ENCODE data around the gene RAP1GDS1. TPM values are rescaled to one million over a fixed set of nuclear protein-coding genes. Genes with fewer than 3 reads are reported as not detected.
A peak's percentile ranks its signal among the peaks of the same experiment; 100 is the strongest.

The RAP1GDS1 gene, protein sequence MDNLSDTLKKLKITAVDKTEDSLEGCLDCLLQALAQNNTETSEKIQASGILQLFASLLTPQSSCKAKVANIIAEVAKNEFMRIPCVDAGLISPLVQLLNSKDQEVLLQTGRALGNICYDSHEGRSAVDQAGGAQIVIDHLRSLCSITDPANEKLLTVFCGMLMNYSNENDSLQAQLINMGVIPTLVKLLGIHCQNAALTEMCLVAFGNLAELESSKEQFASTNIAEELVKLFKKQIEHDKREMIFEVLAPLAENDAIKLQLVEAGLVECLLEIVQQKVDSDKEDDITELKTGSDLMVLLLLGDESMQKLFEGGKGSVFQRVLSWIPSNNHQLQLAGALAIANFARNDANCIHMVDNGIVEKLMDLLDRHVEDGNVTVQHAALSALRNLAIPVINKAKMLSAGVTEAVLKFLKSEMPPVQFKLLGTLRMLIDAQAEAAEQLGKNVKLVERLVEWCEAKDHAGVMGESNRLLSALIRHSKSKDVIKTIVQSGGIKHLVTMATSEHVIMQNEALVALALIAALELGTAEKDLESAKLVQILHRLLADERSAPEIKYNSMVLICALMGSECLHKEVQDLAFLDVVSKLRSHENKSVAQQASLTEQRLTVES
- 36.6 TPM for polyA plus RNA-seq (ENCODE audit: insufficient read length)
- long read RNA-seq, donor 1, partial matches to known transcripts = 0 of 7 reads
- long read RNA-seq, donor 1, other reads (novel, unspliced or antisense) = 0 of 7 reads
- long read RNA-seq, donor 2, transcript RAP1GDS1-205 (15 exons, 3,681 nt) = major isoform, 7 of 14 reads
- long read RNA-seq, donor 2, partial matches to known transcripts = 6 of 14 reads
- long read RNA-seq, donor 2, other reads (novel, unspliced or antisense) = 0 of 14 reads
- long read RNA-seq, donor 3, partial matches to known transcripts = 6 of 7 reads
- long read RNA-seq, donor 3, other reads (novel, unspliced or antisense) = 0 of 7 reads
- long read RNA-seq, donor 4 = 0 reads
- long read RNA-seq, donor 5, partial matches to known transcripts = 0 of 8 reads
- long read RNA-seq, donor 5, other reads (novel, unspliced or antisense) = 0 of 8 reads
- long read RNA-seq, donor 6, transcript RAP1GDS1-205 (15 exons, 3,681 nt) = major isoform, 5 of 5 reads
- long read RNA-seq, donor 6, partial matches to known transcripts = 0 of 5 reads
- long read RNA-seq, donor 6, other reads (novel, unspliced or antisense) = 0 of 5 reads
- long read RNA-seq, donor 7, transcript RAP1GDS1-205 (15 exons, 3,681 nt) = major isoform, 5 of 17 reads
- long read RNA-seq, donor 7, partial matches to known transcripts = 6 of 17 reads
- long read RNA-seq, donor 7, other reads (novel, unspliced or antisense) = 0 of 17 reads
- long read RNA-seq, donor 8, partial matches to known transcripts = 0 of 3 reads
- long read RNA-seq, donor 8, other reads (novel, unspliced or antisense) = 0 of 3 reads

DNA sequence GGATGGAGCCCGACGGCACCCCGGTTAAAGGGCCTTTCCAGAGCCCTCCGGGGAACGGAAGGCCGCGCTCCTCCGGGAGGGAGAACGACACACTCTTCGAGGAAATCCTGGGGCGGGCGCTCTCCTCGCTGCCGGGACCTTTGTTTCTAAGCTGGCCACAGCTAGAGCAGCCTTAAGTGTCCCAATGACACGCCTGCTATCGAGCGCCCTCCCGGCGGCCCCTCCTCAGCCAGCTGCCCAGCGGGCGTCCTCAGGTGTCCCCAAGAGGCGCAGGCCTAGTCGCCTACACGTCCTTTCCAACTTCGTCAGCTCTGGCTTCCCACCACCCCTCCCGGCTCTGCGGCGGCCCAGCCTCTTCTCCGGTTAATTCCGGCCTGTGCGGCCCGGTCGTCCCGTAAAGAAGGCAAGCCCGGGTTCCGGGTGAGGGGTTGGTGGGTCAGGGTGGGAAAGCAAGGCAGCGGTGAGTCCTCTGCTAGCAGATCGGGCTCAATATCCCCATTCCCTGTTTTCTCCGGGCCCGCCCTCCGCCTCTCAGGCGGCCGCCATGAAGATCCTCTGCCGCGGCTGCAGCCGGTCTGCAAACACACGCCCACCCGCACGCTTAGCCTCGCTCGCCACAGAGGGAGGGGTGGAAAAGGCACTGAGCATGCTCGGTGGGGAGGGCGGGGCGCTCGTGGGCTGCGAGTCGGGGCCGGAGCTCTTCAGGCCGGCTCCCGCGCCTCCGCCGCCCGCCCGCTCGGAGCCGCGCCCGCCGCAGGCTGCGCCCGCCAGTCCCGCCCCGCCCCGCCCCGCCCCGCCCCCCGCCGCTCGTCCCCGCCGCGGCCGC is at the start of gene RAP1GDS1:
Gene RAP1GDS1 (plus strand): TSS at position 806 of the 826 bp plus-strand sequence. CDS start 182 bp downstream, outside the sequence.
- DNase-seq = peak; percentile 95

DNA sequence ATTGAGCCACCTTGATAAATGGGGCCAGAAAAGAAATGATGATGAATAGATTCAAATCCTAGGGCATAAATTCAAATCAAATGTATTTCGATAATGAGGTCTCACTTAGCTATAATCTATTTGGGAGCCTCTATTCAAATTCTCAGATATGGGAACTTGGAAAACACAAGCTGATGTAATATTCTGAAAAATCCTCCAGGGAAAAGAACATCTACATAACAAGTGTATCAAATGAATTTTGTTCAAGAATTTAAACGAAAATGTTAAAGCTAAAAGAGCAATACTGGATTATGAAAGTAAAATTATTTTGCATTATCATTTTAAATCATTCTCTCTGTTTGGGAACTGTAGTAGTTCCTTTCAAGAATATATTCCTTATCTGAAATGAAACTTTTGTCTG is 38.9 kb upstream of the RAP1GDS1 start:
- no peak for DNase-seq

DNA sequence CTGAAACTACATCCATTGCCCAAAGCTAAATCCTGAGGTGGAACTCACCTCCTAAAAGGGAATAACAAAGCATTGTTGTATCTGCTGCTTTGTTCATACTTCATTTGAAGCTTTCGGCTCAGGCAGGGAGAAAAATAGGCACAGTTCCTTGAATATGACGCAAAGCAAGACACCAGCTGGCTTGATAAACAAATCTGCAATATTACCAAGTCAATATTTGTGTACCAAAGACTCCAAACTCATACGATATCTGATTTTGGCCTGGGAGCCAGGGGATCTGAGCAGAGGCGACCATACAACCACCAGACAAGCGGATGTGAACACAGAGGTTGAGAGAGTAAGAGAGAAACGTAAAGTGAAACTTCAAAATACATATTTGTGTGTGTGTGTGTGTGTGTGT is 34.8 kb upstream of the RAP1GDS1 start:
- DNase-seq = no peak

DNA sequence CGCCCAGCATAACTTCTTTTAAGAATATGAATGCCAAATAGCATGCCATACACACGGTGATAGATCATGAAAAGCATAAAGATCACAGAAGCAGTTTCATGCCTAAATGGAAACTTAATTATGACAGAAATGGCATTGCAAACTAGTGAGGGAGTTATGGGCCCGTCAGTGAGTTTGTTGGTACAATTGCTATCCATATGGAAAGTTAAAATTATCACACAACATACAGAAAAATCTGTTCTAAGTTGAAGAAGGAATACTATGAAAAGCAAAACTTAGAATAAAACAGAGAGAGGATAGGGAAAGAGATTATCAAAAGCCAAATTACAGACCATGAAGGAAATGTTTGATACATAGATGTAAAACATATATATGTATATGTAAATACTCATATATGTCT is 30.2 kb upstream of the RAP1GDS1 start:
- no peak for DNase-seq

DNA sequence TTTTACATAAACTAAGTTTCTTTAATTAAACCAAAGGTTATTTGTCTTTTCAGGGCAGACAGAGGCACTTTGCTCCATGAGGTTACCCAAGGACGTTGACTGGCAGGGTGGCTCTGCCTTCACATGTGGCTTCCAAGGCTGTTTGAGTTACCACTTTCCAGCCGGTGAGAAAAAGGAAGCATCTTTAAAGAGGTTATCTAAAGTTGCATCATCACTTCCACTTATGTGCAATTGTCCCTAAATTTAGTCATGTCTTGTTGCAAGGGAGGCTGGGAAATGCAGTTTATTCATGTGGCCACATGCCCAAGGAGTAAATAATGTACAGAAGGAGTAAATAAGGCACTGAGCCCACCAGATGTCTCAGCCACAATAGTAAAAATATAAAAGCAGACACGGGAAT is 29.0 kb upstream of the RAP1GDS1 start:
- no peak for DNase-seq

DNA sequence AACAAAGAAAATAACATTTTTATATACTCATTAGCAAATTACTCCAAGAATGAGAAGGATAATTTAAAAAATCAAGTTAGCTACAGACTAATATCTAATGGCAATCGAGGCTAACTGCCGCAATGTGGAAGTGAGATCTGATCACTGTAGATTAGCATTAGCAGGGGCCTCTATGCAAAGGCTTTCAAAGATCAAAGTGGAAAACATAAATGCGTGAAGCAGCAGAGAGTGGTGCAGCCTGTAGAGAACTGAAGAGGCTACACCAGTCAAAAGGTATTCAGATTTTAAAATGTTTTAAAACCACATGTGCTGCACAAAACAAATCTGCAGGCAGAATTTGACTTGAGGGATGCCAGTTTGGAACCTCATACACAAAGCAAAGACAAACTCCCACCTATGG is 24.0 kb upstream of the RAP1GDS1 start:
- no peak for DNase-seq

DNA sequence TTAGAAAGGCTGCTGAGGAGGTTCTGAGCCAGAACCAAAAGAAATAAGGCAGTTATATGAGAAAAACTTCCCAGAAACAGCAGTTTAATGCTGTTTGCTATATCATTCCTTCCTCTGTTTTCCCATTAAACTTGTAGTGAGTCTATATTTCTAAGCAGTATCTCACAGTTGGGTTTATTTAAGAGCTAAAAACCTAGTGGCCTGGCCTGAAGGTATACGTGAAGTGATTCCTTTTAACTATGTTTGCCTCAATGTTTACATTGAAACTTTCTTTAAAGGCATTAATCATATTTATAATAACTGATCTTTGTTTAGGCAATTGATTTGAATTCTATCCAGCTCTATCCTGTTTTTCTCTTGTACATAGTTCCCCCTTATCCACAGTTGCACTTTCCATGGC is 19.1 kb upstream of the RAP1GDS1 start:
- no peak for DNase-seq

DNA sequence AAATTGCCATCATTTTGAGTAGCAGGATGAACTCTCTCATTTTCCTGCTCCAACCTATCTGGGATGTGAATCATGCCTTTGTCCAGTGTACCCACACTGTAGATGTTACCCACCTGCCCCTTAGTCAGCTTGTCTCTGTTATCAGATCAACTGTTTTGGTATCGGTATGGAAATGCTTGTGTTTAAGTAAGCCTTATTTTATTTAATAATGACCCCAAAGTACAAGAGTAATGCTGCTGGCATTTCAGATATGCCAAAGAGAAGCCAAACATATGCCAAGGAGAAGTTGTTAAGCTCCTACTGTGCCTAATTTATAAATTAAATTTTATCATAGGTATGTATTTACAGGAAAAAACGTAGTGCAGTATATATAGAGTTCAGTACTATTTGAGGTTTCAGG is 18.6 kb upstream of the RAP1GDS1 start:
- DNase-seq = no peak

DNA sequence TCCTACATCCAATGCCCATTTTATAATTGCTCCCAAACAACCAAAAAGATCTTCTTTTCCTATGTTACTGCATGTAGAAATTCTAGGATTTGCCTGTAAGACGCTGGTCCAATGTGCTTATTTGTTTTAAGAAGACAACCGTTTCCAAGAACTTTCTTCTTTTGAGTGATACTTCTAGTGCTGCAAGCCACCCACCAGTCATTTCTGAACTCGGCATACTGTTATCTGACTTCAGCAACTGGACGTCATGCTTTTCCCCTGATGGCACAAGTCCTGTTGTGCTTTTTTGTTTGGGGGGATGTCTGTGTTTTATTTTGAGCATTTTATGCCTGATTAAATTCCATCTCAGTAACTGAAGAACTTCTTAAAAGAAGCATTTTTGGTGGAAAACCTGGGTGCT is 16.0 kb upstream of the RAP1GDS1 start:
- no peak for DNase-seq

DNA sequence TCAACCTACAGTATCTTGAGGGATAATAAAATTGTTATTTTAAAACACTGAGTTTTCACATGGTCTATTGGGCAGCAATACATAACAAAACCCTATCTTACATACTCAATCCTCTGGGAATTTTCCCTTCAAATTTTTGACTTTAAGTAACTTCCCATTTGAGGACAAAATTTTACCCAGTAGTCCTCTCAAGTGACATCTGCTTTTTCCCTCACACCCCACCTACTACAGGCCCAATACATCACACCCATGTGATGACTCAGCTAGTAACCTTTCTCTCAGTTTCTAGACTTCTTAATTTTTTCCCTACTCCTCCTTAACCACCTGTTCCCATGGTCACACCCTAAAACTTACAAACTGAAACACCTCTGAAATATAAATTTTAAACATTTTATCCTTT is 12.2 kb upstream of the RAP1GDS1 start:
- DNase-seq = no peak

DNA sequence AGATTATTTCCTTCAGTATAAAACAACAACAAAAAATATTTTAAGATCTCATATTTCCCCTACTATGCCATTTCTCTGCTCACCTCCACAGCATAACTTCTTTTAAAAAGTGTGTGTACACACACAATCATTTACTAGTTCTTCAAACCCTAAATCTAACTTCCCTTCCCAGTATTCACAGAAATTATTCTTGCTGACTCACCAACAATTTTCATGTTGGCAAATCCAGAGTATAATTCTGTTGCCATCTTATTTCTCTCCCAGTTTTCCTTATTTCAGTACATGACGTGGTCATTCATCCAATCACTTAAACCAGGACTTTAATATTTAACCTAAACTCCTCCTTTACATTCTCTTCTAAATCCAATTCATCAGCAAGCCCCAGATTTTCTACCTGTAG is 11.4 kb upstream of the RAP1GDS1 start:
- DNase-seq = no peak

DNA sequence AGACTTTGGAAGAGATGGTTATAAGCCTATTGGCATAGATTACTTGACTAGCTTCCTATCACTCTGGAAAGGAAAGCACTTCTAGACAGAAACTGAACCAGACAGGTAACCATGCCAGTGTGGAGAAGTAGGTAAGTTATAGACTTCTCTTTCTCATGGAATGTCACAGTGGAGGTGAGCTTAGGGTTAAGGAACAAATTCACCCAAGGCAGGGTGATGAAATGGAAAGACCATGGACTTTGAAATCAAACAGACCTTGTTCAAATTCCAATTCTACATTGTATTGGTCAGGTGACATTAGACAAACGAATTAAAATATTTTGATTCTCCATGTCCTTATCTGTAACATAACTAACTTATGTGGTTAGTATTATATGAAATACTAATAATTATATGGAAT is 7.7 kb upstream of the RAP1GDS1 start:
- no peak for DNase-seq

DNA sequence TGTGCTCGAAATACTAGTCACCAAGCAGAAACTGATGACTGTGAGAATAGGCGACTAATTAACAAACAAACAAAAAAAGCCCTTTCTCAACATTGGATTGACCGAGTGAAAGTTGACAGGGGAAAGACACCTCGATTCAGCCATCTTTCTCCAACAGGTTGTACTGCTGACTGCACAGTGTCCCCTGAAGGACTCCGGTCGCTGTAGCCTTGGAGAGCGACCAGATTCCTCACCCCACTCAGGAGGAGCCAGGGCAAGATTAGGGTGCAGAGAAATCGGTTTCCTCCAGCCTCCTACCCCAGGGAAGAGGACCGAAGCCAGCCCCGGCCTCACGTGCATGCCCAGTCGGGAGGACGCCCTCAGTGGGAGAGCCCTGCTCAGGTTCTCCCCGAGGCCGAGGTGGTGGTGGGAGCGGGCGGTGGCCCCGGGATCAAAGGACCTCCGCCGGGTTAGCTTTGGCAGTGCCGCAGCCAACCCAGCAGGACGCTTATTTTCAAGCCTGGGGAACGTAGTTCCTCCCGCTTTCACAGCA is 1.1 kb upstream of the RAP1GDS1 start:
- DNase-seq = peak; percentile 53

DNA sequence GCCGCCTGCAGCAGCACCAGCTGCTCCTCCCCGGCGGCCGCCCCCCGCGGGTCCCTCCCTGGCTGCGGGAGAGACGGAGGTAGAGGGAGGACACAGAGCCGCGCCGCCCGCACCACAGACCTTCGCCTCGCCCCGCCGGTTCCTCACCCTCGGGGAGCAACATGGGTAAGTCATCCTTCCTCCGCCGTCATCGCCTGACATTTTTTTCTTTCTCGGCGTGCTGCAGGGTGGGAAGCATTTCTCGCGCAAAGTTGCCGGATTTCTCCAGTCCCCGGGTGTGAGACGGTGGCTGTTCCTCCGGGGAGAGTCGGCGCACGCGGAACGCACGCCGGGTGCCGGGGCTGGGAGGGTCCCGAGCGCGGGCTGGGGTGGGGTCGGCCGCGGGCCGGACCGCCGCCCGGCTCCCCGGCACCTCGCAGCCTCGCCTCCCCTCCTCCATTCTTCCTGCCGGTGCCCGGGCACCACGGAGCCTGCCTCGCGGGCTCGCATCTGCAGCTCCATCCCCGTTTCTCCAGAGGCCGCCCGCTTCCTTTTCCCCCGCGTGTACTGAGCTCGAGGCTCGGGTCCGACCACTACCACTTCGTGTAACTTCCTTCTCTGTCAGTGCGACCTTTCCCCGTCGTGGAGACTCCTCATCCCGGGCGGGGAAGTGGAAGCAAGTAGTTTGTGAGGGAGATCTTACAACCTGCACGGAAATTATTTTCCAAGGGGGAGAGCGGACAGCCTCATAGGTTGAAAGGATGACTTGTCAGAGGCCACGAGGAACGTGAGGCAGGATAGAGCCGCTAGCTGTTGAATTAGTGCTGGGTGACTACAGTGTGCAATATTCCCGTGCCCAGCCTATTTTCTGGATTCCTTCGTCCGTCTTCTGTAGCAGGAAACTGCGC is 464 bp downstream of the RAP1GDS1 start:
- DNase-seq = peak; percentile 45

DNA sequence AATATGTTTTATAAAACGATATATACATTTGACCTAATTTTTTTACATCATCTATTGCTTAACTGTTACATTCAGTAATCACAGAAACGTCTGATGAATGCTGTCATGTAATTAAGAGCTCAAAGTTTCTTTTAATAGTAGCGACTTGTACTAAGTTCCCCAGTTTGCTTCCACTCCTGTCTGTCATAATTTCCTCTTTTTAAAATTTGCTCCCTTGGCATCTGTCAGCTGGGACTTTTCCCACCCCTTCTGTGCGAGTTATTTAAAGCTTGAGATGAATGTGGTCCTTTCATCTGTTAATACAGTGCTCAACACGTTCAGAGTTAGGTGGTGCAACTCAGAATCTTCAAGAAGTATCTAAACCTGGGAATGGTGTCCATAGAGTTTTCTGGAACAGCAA is 1.2 kb downstream of the RAP1GDS1 start:
- peak; percentile 4 for DNase-seq

DNA sequence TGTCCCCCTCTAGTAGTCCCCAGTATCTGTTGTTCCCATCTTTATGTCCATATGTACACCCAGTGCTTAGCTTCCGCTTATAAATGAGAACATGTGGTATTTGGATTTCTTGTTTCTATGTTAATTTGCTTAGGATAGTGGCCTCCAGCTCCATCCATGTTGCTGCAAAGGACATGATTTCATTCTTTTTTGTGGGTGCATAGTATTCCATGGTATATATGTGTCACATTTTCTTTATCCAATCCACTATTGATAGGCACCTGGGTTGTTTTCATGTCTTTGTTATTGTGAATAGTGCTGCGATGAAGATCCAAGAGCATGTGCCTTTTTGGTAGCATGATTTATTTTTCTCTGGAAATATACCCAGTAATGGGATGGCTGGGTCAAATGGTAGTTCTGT is 6.3 kb downstream of the RAP1GDS1 start:
- no peak for DNase-seq

DNA sequence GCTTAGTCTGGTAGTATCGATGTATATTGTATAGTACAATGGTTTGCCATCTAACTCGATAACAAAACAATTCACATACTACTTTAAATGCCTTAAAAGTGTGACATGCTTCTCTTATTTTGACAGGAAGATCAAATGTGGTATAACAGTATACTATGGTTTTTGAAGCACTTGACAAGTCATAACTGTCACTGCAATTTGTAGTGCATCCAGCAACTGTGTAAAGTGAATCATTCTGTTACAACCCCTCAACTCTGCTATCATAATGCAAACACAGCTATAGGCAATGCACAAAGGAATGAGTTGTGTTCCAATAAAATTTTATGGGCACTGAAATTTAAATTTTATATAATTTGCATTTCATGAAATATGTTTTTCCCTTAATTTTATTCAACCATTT is 14.0 kb downstream of the RAP1GDS1 start:
- DNase-seq = no peak

DNA sequence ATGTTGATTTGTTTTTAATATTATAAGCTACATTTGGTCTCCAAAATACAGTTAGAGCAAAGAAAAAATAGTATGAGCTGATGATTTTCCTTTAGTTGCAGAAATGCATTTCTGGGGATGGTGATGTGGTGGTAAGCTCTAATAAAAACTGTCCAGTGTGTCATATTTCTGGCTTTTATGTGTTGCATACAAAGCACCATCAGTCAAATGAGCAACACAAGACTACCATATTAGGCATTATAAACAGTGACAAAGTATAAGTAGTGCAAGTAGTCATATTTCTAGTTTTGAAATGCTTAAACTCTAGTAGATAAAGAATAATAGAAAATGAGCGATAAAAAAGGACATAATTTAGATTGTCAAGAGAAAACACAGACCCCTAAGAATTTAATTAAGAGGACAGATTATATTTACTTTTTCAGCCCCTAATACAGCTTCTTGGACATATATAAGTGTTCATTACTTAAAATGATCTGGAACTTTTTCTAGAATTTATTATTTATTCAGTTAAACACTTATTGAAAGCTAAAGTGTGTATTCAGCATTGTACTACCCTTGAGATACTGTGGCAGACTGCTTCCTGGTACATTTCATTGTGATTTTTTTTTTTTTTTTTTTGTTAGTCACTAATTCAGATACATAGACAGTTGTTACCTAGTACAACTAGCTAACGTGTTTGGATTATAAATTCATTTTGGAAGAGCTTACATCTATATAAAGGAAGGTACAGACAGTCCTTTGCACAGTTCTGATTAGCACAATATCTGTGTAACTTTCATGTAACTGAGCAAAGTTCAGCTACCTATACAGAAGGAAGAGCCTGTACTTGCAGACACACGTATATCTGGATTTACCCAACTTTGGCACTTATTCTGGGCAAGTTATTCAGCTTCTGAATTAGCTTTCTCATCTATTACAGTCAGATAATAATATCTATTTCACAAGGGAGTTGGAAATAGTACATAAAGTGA is 22.3 kb downstream of the RAP1GDS1 start:
- DNase-seq = no peak

DNA sequence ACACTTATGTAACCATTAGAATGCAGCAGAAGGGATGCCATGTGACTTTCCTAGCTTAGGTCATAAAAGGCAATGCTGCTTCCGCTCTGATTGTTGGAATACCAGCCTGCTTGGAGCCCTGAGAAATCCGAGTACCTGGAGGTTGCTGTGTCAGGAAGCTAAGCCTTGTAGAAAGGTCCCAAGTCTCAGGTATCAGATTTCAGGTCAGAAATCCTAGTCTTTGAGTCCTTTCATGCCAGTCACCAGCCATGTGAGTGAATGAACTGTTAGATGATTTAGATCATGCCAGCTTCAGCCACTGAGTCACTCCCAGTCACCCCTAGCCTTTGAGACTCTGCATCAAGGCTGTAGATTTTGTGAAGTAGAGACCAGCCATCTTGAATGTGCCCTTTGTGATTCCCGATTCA is 23.5 kb downstream of the RAP1GDS1 start:
- DNase-seq = peak; percentile 17
